Activated CD8-positive, alpha-beta memory T cell treated with anti-CD3 and anti-CD28 coated beads, Interleukin-2, amount 50 U/mL, for 24 hours (primary cell): ENCODE data around the gene PRPF40A.
"Not testable (repeated sequence)": the region's sequence is repeated elsewhere in the genome, so short reads cannot be mapped to it uniquely, and the experiment has no call there.

Experiments used
- DNase-seq: peaks from one replicate; pipeline ENCODE4 v3.0.0-alpha.2; 2020; ENCODE audit errors: extremely low read depth

Gene PRPF40A

DNA sequence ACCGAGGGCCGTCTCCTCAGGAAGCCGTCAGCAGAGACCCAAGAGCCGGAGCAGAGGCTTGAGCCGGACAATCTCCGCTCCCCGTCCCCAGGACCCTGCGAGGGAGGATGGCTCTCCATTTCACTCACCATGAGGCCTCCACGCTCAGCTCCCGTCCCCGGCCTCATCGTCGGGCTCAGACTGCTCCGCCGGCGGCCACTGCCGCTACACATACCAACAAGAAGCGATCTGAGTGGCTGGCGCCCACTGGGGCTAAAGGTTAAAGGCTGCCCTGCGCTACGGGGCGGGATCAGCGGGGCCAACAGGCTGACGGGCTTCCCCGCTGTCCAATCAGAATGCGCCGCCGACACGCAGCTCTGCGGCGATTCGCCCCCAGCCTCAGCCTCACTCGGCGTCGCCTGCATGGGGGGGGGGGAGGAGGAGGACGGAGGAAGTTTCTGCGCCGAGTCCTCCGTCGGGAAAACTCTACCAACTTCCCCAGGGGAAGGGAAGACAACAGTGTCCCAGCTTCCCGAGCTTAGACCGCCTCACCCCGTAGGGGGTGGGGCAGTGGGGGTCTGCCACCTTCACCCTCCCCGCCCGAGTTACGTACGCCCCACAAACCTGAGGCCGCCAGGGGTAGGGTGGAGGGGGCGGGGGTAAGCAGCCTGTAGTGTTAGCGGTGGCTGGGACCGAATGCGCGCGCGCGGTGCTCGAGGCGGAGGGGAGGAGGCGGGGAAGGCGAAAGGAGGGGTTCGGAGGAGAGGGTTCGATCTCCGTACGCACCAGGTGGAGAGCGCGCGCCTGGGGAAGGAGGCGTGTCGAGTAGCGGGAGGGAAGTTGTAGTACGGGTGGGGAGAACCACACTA lies at the start of gene PRPF40A:
Gene PRPF40A, minus strand, starts transcription at position 234 of the 848 bp plus-strand sequence. Its CDS starts 22 bp downstream, at position 212.
- DNase-seq: peak; percentile 96

GRCh38 chr2:152766928-152767327 lies 49.7 kb upstream of the PRPF40A start:
- DNase-seq: no peak

DNA sequence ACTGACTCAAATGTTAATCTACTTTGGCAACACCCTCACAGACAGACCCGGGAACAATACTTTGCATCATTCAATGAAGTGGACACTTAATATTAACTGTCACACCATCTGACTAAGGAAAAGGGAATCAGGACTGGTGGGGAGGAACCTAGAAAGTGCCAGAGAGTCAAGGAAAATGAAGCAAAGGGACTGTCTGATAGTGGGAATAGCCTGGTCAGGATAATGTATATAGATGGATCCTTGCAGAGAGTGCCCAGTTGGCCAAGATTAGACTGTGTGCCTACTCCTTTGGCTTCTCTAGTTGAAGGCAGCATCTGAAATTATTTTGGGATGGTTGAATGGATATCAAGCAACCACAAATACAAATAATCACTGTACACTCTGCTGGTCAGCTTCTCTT lies 46.4 kb upstream of the PRPF40A start:
- DNase-seq: no peak

DNA sequence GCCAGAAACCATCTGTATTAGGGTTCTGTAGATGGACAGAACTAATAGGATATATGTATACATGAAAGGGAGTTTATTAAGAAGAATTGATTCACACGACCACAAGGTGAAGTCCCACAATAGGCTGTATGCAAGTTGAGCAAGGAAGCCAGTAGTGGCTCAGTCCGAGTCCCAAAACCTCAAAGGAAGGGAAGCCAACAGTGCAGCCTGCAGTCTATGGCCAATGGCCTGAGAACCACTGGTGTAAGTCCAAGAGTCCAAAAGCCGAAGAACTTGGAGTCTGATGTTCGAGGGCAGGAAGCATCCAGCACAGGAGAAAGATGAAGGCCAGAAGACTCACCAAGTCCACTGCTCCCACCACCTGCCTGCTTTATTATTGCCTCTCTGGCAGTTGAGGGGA lies 45.9 kb upstream of the PRPF40A start:
- not testable (repeated sequence) for DNase-seq

DNA sequence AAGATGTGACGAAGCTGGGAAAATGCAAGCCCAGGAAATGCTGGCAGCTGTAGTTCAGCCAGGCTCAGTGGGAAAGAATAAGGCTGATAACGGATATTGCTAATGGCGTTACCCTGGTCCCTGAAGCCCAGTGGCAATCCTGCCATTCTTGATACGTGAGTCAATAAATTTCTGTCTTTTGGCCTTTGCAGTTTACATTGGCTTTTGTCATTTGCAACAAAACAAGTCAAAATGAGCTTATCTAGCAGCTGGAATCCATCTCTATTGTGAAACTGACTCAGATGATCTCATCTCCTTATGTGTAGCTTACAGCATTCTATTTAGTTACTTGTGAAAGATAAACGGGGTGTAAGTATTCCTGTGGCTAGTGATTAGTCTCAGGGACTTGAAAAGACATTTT lies 44.9 kb upstream of the PRPF40A start:
- no peak for DNase-seq

GRCh38 chr2:152761214-152761613 lies 44.0 kb upstream of the PRPF40A start:
- DNase-seq: no peak

DNA sequence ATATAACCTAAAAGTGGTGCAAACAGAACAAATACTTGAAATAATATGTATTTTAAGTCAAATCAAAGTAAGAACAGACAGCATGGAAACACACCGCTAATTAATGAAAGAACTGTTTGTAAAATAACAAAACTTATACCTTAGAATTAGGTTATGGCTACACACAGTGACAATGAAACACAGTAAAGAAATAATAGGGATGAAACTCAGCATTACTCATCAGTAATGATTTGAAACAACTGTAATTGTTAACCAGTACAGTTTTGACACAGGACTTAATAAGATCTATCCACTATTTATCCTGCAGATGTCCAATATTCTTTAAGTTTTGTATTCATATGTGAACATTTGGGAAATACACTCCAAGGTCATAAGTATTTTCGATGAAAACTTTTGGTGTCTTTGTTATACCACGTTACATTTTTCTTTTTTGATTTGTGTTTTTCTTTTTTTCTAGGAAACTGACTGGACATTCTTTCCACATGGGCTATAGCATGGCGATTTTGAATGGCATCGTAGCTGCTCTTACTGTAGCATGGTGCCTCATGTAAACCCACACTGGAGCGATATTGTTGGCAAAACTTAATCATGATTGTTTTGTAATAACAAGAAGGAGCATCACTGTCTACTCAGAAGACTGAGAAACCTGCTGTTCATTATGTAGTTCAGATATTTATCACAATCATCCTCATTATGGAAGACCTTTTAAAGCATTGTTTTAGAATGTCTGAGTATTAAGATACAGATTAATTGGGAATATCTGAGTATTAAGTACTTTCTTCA lies 42.2 kb upstream of the PRPF40A start:
- no peak for DNase-seq

DNA sequence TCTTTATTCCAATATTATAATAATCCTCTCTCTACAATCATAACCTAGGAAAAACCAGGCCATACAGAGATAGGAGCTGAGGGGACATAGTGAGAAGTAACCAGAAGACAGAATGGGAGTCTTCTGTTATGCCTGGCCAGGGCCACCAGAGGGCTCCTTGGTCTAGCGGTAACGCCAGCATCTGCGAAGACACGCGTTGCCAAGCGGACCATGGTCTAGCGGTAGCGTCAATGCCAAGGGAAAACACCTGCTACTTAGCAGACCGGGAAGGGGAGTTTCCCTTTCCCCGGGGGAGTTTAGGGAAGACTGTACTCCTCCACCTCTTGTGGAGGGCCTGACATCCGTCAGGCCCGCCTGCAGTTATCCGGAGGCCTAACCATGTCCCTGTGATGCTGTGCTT lies 37.8 kb upstream of the PRPF40A start:
- no peak for DNase-seq

GRCh38 chr2:152747751-152748150 lies 30.5 kb upstream of the PRPF40A start:
- DNase-seq: not testable (repeated sequence)

- no peak for DNase-seq
Observed at GRCh38 chr2:152743002-152743401, 25.7 kb upstream of the PRPF40A start.

DNA sequence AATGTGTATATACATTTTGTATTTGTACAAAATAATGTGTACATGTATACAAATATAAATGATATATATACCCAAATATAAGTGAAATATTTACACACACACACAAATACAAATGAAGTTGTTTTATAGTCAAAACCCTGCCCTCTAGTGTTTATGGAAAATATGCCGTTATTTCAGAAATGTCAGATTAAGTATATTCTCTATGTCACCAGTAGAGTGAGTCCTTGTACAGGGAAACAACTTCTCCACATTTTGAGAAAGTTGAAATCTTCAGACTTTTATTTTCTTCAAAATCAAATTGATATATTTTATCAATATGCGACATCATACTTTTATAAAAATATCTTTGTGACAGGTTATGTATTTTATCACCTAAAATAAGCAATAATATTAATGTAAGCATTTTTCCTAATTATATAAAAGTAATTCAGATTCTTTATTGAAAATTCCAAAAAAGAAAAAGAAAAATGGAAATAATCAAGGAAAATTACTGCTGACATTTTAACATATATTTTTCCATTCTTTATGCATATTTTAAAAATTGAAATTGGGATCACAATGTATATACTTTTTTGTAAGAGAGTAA lies 23.6 kb upstream of the PRPF40A start:
- DNase-seq: no peak

- DNase-seq: not testable (repeated sequence)
Observed at GRCh38 chr2:152739705-152740104, 22.4 kb upstream of the PRPF40A start.

DNA sequence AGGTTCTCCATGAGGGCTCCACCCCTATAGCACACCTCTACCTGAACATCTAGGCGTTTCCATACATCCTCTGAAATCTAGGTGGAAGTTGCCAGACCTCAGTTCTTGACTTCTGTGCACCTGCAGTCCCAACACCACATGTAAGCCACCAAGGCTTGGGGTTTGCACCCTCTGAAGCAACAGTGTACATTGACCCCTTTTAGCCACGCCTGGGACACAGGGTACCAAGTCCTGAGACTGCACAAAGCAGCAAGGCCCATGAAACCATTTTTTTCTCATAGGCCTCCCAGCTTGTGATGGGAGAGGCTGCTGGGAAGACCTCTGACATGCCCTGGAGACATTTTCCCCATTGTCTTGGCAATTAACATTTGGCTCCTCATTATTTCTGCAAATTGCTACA lies 21.2 kb upstream of the PRPF40A start:
- DNase-seq: no peak

GRCh38 chr2:152737509-152737908 lies 20.2 kb upstream of the PRPF40A start:
- not testable (repeated sequence) for DNase-seq

DNA sequence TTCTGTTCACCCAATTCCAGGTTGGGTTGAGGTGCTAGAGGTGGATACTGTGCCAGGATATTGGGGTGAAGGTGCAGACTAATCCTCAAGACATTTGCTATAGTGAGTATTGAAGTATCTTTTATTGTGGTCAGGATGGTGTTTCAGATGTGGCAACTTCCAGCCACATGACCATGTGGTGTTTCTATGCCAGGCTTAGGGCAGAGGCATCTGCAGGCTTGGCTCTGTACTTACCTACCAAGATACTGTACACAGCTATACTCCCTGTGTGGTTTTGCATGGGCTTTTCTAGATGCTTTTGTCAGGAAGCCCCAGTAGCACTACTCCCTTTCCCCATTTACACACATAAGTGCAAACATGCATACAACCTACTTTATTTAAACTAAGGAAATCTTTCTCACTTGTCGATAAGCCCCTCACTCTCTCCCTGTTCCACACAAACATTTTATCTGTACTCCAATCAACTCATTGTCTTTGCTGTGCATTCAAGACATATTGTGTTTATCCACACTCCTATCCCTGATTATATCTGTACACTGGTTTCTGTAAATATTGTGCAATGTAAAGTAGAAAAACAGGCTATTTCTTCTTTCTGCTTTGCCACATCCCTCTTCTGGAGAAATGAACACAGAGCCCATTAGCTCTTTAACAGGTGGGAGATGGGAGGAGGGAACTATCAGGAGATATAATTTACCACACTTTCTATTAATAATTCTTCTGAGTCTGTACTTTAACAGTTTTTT lies 13.5 kb upstream of the PRPF40A start:
- no peak for DNase-seq

DNA sequence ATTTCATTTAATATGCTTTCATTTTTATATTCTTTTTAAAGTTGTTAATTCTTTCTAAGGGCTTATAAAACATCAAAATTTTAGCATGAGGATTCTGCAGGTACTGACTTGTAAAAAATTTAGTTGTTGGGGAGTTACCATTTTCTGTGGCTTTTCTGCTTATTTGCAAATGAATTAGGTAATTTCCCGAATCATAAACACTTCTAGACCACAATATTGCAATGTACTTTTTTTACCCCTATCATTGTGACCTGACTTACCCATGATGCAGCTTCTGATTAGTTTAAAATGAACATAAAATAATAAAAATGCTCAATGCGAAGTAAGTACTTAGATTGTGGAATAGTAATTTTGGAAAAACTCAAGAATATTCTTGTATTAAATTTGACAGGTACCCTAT lies 12.6 kb upstream of the PRPF40A start:
- DNase-seq: no peak

DNA sequence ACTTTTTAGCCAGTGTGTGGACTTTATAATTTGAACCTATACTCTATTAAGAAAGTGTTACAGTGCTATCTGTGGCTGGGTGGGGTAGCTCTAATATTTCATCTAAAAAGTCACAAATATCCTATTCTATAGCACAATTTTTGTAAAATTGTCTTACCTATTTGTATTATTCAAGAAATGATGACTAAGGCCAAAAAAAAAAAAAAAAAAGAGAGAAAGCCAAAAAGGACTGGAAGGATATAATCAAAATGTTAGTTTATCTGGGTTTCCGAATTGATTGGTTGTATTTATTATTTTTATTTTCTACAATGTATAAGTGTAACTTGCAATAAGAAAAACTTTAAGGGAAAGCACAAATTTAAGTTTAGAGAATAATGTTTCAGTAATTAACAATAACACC lies 6.7 kb upstream of the PRPF40A start:
- no peak for DNase-seq

DNA sequence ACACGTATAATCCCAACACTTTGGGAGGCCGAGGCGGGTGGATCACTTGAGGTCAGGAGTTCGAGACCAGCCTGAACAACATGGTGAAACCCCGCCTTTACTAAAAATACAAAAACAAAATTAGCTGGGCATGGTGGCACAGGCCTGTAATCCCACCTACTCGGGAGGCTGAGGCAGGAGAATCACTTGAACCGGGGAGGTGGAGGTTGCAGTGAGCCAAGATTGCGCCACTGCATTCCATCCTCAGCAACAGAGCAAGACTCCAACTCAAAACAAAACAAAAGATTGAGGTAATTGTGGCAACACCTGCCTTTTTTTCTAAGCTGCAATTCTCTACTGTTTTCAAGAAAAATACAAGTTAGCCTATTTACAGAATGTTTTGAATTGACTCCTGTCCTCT lies 5.4 kb upstream of the PRPF40A start:
- not testable (repeated sequence) for DNase-seq

GRCh38 chr2:152720794-152721193 lies 3.5 kb upstream of the PRPF40A start:
- DNase-seq: no peak

- no peak for DNase-seq
Observed at GRCh38 chr2:152718909-152719645, 1.8 kb upstream of the PRPF40A start.
